RWPE1 (cell line): ENCODE results near the gene ZNF334.

Source experiments
- CTCF ChIA-PET: fragments of 350-600 bp; sonication (Branson Sonifier 250); formaldehyde crosslinking; extraction: SDS; loops from one replicate; lab custom pipeline; 2021; lab: Yijun Ruan, JAX
- POLR2A ChIA-PET: fragments of 400-600 bp; formaldehyde crosslinking; extraction: SDS; loops from one replicate; lab custom pipeline; 2020; ENCODE audit warnings: antibody characterized with exemption; ENCODE audit not compliant: low non-redundant PET; lab: Yijun Ruan, JAX
- DNase-seq: peaks from one replicate; pipeline ENCODE4 v3.0.0; 2012; ENCODE audit warnings: low spot score
- H3K27ac ChIP-seq: fragments of 450-650 bp; 2 replicates; pipeline ENCODE4 v1.5.1; 2017
- TF ChIP-seq, protein P1 (sequence below): fragments of 450-650 bp; conservative IDR thresholded peaks from 2 replicates; pipeline ENCODE4 v1.5.1; 2017; ENCODE audit warnings: low read depth, mild to moderate bottlenecking

The ZNF334 gene

DNA sequence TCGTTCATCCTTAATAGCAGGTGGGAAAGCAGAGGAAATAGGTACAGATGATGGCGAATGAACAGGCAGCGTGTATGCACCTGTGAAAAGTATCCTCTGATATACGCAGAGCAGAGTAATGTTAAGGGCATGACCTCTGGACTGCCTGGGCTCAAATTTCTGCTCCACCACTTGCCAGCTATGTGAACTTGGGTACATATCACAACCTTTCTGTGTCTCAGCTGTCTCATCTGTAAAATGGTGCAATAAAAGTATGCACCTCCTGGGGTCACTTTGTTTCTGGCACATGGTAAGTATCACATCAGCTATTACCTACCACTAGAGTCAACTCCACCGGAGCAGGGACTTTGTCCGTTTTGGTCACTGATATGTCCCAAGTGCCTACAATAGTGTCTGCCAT is 34.6 kb upstream of the ZNF334 start:
- TF ChIP-seq, protein P1, sequence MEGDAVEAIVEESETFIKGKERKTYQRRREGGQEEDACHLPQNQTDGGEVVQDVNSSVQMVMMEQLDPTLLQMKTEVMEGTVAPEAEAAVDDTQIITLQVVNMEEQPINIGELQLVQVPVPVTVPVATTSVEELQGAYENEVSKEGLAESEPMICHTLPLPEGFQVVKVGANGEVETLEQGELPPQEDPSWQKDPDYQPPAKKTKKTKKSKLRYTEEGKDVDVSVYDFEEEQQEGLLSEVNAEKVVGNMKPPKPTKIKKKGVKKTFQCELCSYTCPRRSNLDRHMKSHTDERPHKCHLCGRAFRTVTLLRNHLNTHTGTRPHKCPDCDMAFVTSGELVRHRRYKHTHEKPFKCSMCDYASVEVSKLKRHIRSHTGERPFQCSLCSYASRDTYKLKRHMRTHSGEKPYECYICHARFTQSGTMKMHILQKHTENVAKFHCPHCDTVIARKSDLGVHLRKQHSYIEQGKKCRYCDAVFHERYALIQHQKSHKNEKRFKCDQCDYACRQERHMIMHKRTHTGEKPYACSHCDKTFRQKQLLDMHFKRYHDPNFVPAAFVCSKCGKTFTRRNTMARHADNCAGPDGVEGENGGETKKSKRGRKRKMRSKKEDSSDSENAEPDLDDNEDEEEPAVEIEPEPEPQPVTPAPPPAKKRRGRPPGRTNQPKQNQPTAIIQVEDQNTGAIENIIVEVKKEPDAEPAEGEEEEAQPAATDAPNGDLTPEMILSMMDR: no peak
- no peak for DNase-seq
- CTCF ChIA-PET: interaction anchor here (0.7 kb wide), 1 partner anchor 19 kb away, joined by 3 read pairs; no protein-coding TSS in a partner anchor

DNA sequence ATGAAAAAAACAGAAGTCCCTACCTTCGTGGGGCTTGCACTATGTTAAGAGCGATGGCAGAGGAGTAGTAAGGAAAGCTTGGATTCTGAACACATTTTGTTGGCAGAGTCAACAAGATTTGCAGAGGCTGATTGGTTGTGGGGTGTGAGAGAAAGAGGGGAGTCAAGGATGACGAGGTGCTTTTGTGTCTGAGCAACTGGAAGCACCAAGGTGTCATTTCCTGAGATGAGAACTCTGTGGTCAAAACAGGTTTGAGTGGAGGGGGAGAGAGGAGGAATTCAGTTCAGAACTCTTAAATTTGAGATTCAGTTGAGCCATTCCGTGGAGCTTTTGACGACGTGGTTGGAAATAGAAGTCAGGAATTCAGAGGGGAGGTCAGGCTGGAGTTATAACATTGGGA is 33.6 kb upstream of the ZNF334 start:
- CTCF ChIA-PET: no interaction called here
- no peak overlapping the region for H3K27ac ChIP-seq
- TF ChIP-seq, protein P1: no peak
- DNase-seq: no peak
- POLR2A ChIA-PET: no interaction called here

More for the DNA sequence above, 34.6 kb upstream of the ZNF334 start:
- POLR2A ChIA-PET: no interaction called here
- no peak overlapping the region for H3K27ac ChIP-seq

DNA sequence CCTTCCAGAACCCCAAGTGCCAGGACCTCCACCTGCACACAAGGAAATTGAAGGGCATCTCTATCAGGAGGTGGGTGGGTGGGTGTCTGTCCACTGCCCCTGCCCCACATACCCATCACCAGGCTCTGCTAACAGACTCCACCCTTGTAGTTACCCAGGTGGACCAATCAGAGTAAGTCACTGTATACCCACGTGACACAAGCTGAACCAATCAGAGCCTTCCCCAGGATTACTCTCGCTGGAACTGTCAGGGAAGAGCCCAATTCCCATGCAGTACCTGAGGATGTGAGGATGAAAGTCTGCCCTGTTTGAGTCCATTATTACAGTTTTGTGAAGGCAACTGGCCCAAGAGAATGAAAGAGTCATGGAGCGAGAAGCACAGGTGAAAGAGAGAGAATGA is 32.9 kb upstream of the ZNF334 start:
- no peak for DNase-seq
- H3K27ac ChIP-seq: no peak overlapping the region
- CTCF ChIA-PET: no interaction called here
- POLR2A ChIA-PET: no interaction called here
- TF ChIP-seq, protein P1: no peak

DNA sequence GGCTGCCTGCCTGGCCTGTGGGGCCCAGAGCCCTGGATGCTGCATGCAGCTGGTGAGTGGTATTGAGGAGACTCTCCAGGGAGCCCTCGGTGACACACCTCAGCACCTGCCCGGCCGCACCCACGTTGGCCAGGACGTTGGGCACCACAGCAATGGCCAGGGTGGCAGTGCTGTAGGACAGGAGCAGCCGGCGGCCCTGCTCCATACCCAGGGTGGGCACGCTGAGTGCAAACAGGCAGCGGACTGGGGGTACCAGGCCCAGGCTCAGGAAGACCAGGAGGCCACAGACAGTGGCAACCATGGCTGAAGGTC is 32.4 kb upstream of the ZNF334 start:
- H3K27ac ChIP-seq: no peak overlapping the region
- ChIA-PET CTCF (no interaction called here), POLR2A (no interaction called here)

DNA sequence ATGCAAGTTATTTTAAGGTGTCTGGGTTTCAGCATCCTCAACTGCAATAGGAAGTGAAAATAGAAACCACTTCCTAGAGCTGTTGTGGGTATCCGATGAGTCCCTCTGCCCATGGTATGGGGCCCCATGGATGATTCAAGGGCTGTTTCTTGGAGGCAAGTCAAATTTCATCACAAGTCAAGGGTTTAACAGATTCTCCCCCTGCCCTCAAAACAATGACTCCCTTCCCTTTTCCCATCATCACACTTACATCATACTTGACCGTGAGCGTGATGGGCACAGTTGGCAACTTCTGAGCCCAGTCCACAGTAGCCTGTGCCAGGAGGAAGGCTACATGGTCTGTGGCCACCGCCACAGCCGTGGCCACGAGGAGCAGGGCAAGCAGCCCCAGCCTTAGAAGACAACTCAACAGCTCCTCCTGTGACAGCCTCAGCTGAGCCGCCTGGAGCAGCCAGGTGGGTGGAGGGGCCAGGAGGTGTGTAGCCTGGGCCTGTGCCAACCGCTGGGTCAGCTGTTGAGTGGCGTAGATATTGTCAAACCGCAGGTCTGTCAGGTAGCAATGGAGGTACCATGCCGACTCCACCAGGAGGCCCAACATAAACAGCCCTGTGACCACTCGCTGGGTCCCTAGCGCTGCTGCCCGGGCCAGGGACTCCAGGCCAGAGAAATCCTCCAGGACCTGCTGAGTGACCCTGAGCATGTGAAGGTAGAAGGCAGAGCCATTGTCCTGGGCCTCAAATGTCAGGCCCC is 31.9 kb upstream of the ZNF334 start:
- ChIA-PET CTCF (interaction anchor here (1.2 kb wide), 1 partner anchor 137 kb away, joined by 4 read pairs; no protein-coding TSS in a partner anchor), POLR2A (no interaction called here)
- TF ChIP-seq, protein P1: no peak
- H3K27ac ChIP-seq: no peak overlapping the region
- DNase-seq: no peak

More for the DNA sequence above, 32.4 kb upstream of the ZNF334 start:
- no peak for DNase-seq
- TF ChIP-seq, protein P1: no peak

DNA sequence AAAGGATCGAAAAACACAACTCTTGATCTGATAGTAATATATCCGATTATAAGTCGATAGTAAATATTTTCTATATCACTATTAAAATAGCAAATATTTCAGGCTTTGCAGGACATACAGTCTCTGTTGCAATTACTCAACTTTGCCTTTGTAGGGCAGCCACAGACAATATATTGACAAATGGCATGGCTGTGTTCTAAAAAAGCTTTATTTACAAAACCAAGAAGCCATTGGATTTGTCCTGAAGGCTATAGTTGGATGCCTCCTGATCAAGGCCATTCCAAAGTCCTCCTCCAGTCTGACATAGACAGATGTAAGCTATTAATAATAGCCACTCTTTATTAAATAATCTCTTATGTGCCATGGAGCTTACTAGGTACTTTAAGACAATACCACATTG is 31.2 kb upstream of the ZNF334 start:
- ChIA-PET POLR2A (no interaction called here), CTCF (interaction anchor here (1.2 kb wide), 1 partner anchor 137 kb away, joined by 4 read pairs; no protein-coding TSS in a partner anchor)
- TF ChIP-seq, protein P1: no peak
- no peak overlapping the region for H3K27ac ChIP-seq
- DNase-seq: no peak
